Neural cell (in vitro differentiated cells): ENCODE measurements around the gene FHOD1. TPM values are rescaled to one million over a fixed set of nuclear protein-coding genes. Genes with fewer than 3 reads are reported as not detected.

Source experiments
- H2AFZ ChIP-seq: fragments of 200-600, 300-800 bp; sonication (generic), shearing (Covaris generic); 2 replicates; pipeline ENCODE4 v1.6.0; 2014; ENCODE audit warnings: low read depth, mild to moderate bottlenecking, antibody characterized with exemption, low read length, moderate library complexity
- H3F3A ChIP-seq: fragments of 200-600 bp; shearing (Covaris generic); 2 replicates; pipeline ENCODE4 v1.6.1; 2016; ENCODE audit warnings: mild to moderate bottlenecking, moderate library complexity, mixed read lengths, antibody characterized with exemption, low read length; ENCODE audit not compliant: insufficient read depth, poor library complexity, severe bottlenecking
- H3K27ac ChIP-seq: fragments of 200-600, 300-800 bp; sonication (generic), shearing (Covaris generic); 2 replicates; pipeline ENCODE4 v1.5.1; 2014; ENCODE audit warnings: mild to moderate bottlenecking, low read length, moderate library complexity
- H3K27me3 ChIP-seq: fragments of 300-800, 200-600 bp; sonication (generic), shearing (Covaris generic); 2 replicates; pipeline ENCODE4 v1.6.0; 2014; ENCODE audit warnings: mild to moderate bottlenecking, low read depth, low read length, moderate library complexity; ENCODE audit not compliant: insufficient read depth
- H3K36me3 ChIP-seq: fragments of 300-800, 200-600 bp; sonication (generic), shearing (Covaris generic); 2 replicates; pipeline ENCODE4 v1.5.1; 2014; ENCODE audit warnings: mild to moderate bottlenecking, antibody characterized with exemption, low read length, moderate library complexity; ENCODE audit not compliant: insufficient read depth
- H3K4me2 ChIP-seq: fragments of 300-800, 200-600 bp; sonication (generic), shearing (Covaris generic); 2 replicates; pipeline ENCODE4 v1.6.0; 2014; ENCODE audit warnings: mild to moderate bottlenecking, low read length
- H3K4me3 ChIP-seq: fragments of 300-800, 200-600 bp; sonication (generic), shearing (Covaris generic); 2 replicates; pipeline ENCODE4 v1.5.1; 2014; ENCODE audit warnings: mild to moderate bottlenecking, low read length, moderate library complexity
- H3K79me2 ChIP-seq: fragments of 200-600 bp; shearing (Covaris generic); replicated peaks from 2 replicates; pipeline ENCODE4 v1.6.0; 2014; ENCODE audit warnings: mild to moderate bottlenecking, low read length, moderate library complexity; ENCODE audit not compliant: insufficient read depth
- H3K9ac ChIP-seq: fragments of 300-800, 200-600 bp; sonication (generic), shearing (Covaris generic); 2 replicates; pipeline ENCODE4 v1.6.1; 2016; ENCODE audit warnings: mild to moderate bottlenecking, low read length, mixed read lengths
- H3K9me2 ChIP-seq: fragments of 200-600 bp; shearing (Covaris generic); 2 replicates; pipeline ENCODE4 v1.6.1; 2016; ENCODE audit warnings: mild to moderate bottlenecking, low read length, mixed read lengths; ENCODE audit not compliant: insufficient read depth
- H3K9me3 ChIP-seq: fragments of 200-600, 300-800 bp; sonication (generic), shearing (Covaris generic); 2 replicates; pipeline ENCODE4 v1.6.1; 2016; ENCODE audit warnings: mild to moderate bottlenecking, mixed run types, low read length, moderate library complexity, mixed read lengths
- H4K20me1 ChIP-seq: fragments of 200-600 bp; shearing (Covaris generic); 2 replicates; pipeline ENCODE4 v1.6.1; 2016; ENCODE audit warnings: mild to moderate bottlenecking, mixed run types; ENCODE audit not compliant: insufficient read depth
- CTCF ChIP-seq: fragments of 450-650 bp; IDR thresholded peaks from 2 replicates; pipeline ENCODE4 v1.5.1; 2014; ENCODE audit warnings: antibody characterized with exemption, mild to moderate bottlenecking, moderate library complexity; ENCODE audit not compliant: poor library complexity, severe bottlenecking
- EP300 ChIP-seq: fragments of 450-650 bp; conservative IDR thresholded peaks from 2 replicates; pipeline ENCODE4 v1.6.1; 2014; ENCODE audit warnings: antibody characterized with exemption, mild to moderate bottlenecking, moderate library complexity; ENCODE audit not compliant: poor library complexity, severe bottlenecking
- EZH2 ChIP-seq: fragments of 200-600, 300-800 bp; shearing (Covaris generic), sonication (generic); IDR thresholded peaks from 2 replicates; pipeline ENCODE4 v1.6.1; 2014; ENCODE audit warnings: antibody characterized with exemption, low read length, borderline replicate concordance, mild to moderate bottlenecking; ENCODE audit not compliant: insufficient read depth, poor library complexity, severe bottlenecking
- MXI1 ChIP-seq: fragments of 450-650 bp; conservative IDR thresholded peaks from 2 replicates; pipeline ENCODE4 v1.6.1; 2014; ENCODE audit warnings: antibody characterized with exemption, mild to moderate bottlenecking; ENCODE audit not compliant: poor library complexity, severe bottlenecking
- POLR2AphosphoS5 ChIP-seq: IDR thresholded peaks from 2 replicates; pipeline ENCODE4 v1.6.1; 2012
- RAD21 ChIP-seq: fragments of 450-650 bp; conservative IDR thresholded peaks from 2 replicates; pipeline ENCODE4 v1.6.1; 2014; ENCODE audit warnings: antibody characterized with exemption, mild to moderate bottlenecking, moderate library complexity
- REST ChIP-seq: IDR thresholded peaks from 2 replicates; pipeline ENCODE4 v1.6.1; 2012; ENCODE audit warnings: borderline replicate concordance
- SMC3 ChIP-seq: fragments of 450-650 bp; conservative IDR thresholded peaks from 2 replicates; pipeline ENCODE4 v1.6.1; 2014; ENCODE audit warnings: antibody characterized with exemption, mild to moderate bottlenecking, moderate library complexity; ENCODE audit not compliant: poor library complexity
- TAF1 ChIP-seq: IDR thresholded peaks from 2 replicates; pipeline ENCODE4 v1.6.1; 2012; ENCODE audit warnings: low read depth
- polyA plus RNA-seq: library from polyadenylated mRNA; depleted of rRNA; stranded (reverse); fragments of >200 nt; gene quantifications from 2 replicates; pipeline ENCODE4 v1.2.3, GENCODE V29; 2014

Gene FHOD1
- polyA plus RNA-seq, 1 donor from 2014 or later, result 6.3 TPM

GRCh38 chr16:67277999-67278772 is 30.9 kb upstream of the FHOD1 start:
- Histone ChIP-seq H2AFZ (no peak overlapping the region), H3K9me2 (no peaks in the 10 kb centered on the region), H3K9me3 (no peaks in the 10 kb centered on the region), H3K4me2 (no peak overlapping the region), H3K4me3 (no peak overlapping the region), H4K20me1 (no peaks in the 10 kb centered on the region), H3K27ac (no peak overlapping the region), H3K79me2 (no peaks in the 10 kb centered on the region), H3K27me3 (peaks cover 6% of the 10 kb centered on the region), H3F3A (no peaks in the 10 kb centered on the region), H3K9ac (no peak overlapping the region), H3K36me3 (no peaks in the 10 kb centered on the region)
- TF ChIP-seq POLR2AphosphoS5 (no peak), RAD21 (no peak), EZH2 (no peak), TAF1 (no peak), CTCF (no peak), EP300 (no peak), MXI1 (no peak), SMC3 (no peak), REST (no peak)

- Histone ChIP-seq H3K79me2 (no peaks in the 10 kb centered on the region), H3K9ac (no peak overlapping the region), H3K4me2 (no peak overlapping the region), H3K27me3 (peaks cover 6% of the 10 kb centered on the region), H3K9me2 (no peaks in the 10 kb centered on the region), H4K20me1 (no peaks in the 10 kb centered on the region), H3K27ac (no peak overlapping the region), H2AFZ (no peak overlapping the region), H3F3A (no peaks in the 10 kb centered on the region), H3K4me3 (no peak overlapping the region), H3K36me3 (no peaks in the 10 kb centered on the region), H3K9me3 (no peaks in the 10 kb centered on the region)
- no peak for TF ChIP-seq SMC3
- TF ChIP-seq CTCF, result no peak
- no peak for TF ChIP-seq RAD21
- no peak for TF ChIP-seq EP300
- TF ChIP-seq MXI1, result no peak
These were observed 30.2 kb upstream of the FHOD1 start for GRCh38 chr16:67277294-67277998.
